ENCODE data around the gene CTXND1. TPM values are rescaled to one million over a fixed set of nuclear protein-coding genes. Genes with fewer than 3 reads are reported as not detected.

CTXND1 gene
- total and polyA plus RNA-seq, 2 experiments from 2014 or later = 0.05 TPM; not detected in 1

DNA sequence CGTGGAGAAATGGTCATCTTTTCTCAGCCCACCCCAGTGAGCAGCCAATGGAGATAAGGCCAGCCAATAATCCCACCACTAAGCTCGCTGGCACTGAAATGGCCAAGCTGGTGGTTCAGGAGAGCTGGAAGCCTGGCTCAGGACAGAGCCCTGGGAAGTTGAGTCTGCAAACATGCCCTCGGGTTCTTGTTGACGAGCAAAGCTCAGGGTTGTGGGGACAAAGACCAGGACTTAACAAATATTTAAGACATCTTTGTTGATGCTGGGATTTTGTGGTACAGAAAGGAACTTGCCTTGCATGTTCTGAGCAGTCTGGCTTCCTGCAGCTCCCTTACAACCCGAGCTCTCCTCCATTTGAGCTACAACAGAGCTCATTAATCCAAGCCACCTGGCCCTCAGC is 94.8 kb downstream of the CTXND1 start:
- Histone ChIP-seq H3K79me2 (replicated peaks; ENCODE audit: insufficient read depth) (no peaks in the 10 kb centered on the region; the same call in 1 of the 2 replicates), H3K27me3 (ENCODE audit: insufficient read depth) (0 out of 2 replicates have a peak, but pooled peaks cover 3% of the 10 kb centered on the region), H2AFZ (no peak overlapping the region), H3K4me3 (no peak overlapping the region), H3K9me2 (ENCODE audit: insufficient read depth) (no peaks in the 10 kb centered on the region), H3F3A (replicated peaks; ENCODE audit: low read depth) (no peaks in the 10 kb centered on the region), H4K20me1 (replicated peaks; ENCODE audit: insufficient read depth) (no peaks in the 10 kb centered on the region; the same call in 1 of the 2 replicates), H3K4me2 (no peak overlapping the region), H3K27ac (ENCODE audit: low read depth) (no peak overlapping the region), H3K4me1 (ENCODE audit: insufficient read depth) (peaks cover 10% of the 10 kb centered on the region; the same call in 1 of the 2 replicates), H3K36me3 (ENCODE audit: insufficient read depth) (no peaks in the 10 kb centered on the region; the same call in 1 of the 2 replicates)
- Mint-ChIP-seq H3K9me3 (no peaks in the 10 kb centered on the region; the same call in 2 of the 3 replicates), H3K27me3 (ENCODE audit: insufficient read depth, low read depth, poor library complexity) (peaks cover 24% of the 10 kb centered on the region), H3K36me3 (ENCODE audit: low read depth) (peaks cover 11% of the 10 kb centered on the region; the same call in 2 of the 3 replicates), H3K4me1 (peaks cover 23% of the 10 kb centered on the region), H3K4me3 (no peak overlapping the region), H3K27ac (no peak overlapping the region)
- ATAC-seq (no peak), DNase-seq (ENCODE audit: low spot score) (no peak)
- TF ChIP-seq POLR2AphosphoS5 (IDR thresholded peaks at IDR 0.05; ENCODE audit: low read depth) (no peak), CREB1 (CRISPR knock-in tag; IDR thresholded peaks at IDR 0.05; ENCODE audit: low read depth) (no peak), CTCF (conservative IDR thresholded peaks at IDR 0.05; ENCODE audit: low read depth in 2 of 2) (no peak), STAT1 (IDR thresholded peaks at IDR 0.05; ENCODE audit: unreplicated experiment) (no peak), EZH2phosphoT487 (IDR thresholded peaks at IDR 0.05; ENCODE audit: unreplicated experiment) (no peak), JUNB (IDR thresholded peaks at IDR 0.05; ENCODE audit: unreplicated experiment) (no peak)

DNA sequence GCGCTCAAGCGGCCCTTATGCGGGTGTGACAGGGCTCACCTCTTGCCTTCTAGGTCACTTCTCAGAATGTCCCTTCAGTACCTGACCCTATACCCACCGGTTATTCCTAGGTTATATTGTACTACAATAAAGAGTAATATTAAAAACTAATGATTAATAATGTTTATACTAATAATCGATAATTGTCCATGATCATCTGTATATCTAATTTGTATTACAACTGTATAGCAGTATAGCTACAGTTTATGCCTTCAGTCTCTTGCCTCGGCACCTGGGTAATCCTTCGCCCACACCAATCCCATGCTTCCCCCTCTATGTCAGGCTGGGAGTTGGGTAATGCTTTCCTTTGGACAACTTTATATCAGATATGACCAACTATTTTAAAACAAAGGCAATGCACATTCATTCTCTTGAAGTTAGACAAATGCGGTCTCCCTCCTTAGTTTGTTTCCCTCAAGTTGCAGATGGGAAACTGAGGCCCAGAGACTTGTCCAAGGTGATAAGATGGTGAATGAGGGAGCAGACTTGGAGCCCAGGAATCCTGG is 95.8 kb downstream of the CTXND1 start:
- H3K27me3 Mint-ChIP-seq (ENCODE audit: insufficient read depth, low read depth, poor library complexity) = peaks cover 23% of the 10 kb centered on the region
- no peak overlapping the region for H3K27ac Mint-ChIP-seq
- no peak overlapping the region for H3K4me2 ChIP-seq
- no peak overlapping the region for H3K27ac ChIP-seq (ENCODE audit: low read depth)
- no peaks in the 10 kb centered on the region for H3K9me2 ChIP-seq (ENCODE audit: insufficient read depth)
- DNase-seq (ENCODE audit: low spot score) = no peak
- H3K36me3 Mint-ChIP-seq (ENCODE audit: low read depth) = peaks cover 7% of the 10 kb centered on the region; the same call in 2 of the 3 replicates
- H4K20me1 ChIP-seq (replicated peaks; ENCODE audit: insufficient read depth) = no peaks in the 10 kb centered on the region; the same call in 1 of the 2 replicates
- peaks cover 18% of the 10 kb centered on the region for H3K4me1 ChIP-seq (ENCODE audit: insufficient read depth)
- no peak overlapping the region for H3K4me3 ChIP-seq
- H3K79me2 ChIP-seq (replicated peaks; ENCODE audit: insufficient read depth) = no peaks in the 10 kb centered on the region; the same call in 1 of the 2 replicates
- H3K9me3 Mint-ChIP-seq = no peaks in the 10 kb centered on the region; the same call in 2 of the 3 replicates
- peaks cover 5% of the 10 kb centered on the region; the same call in 1 of the 2 replicates for H3F3A ChIP-seq (replicated peaks; ENCODE audit: low read depth)
- peaks cover 32% of the 10 kb centered on the region for H3K4me1 Mint-ChIP-seq
- H3K27me3 ChIP-seq (ENCODE audit: insufficient read depth) = 0 out of 2 replicates have a peak, but pooled peaks cover 7% of the 10 kb centered on the region
- H2AFZ ChIP-seq = no peak overlapping the region
- no peaks in the 10 kb centered on the region; the same call in 1 of the 2 replicates for H3K36me3 ChIP-seq (ENCODE audit: insufficient read depth)
- no peak overlapping the region for H3K4me3 Mint-ChIP-seq
- ATAC-seq = no peak
- TF ChIP-seq ZNF114 (CRISPR knock-in tag; IDR thresholded peaks at IDR 0.05) (no peak), POLR2AphosphoS5 (IDR thresholded peaks at IDR 0.05; ENCODE audit: low read depth) (no peak), JUNB (IDR thresholded peaks at IDR 0.05; ENCODE audit: unreplicated experiment) (no peak), CTCF (conservative IDR thresholded peaks at IDR 0.05; ENCODE audit: low read depth in 2 of 2) (no peak), CREB1 (CRISPR knock-in tag; IDR thresholded peaks at IDR 0.05; ENCODE audit: low read depth) (no peak), EZH2 (IDR thresholded peaks at IDR 0.05; ENCODE audit: low read depth, unreplicated experiment) (no peak), NANOG (IDR thresholded peaks at IDR 0.05; ENCODE audit: borderline replicate concordance) (no peak), ZNF331 (CRISPR knock-in tag; IDR thresholded peaks at IDR 0.05; ENCODE audit: low read depth) (no peak), ETS1 (IDR thresholded peaks at IDR 0.05) (no peak), EZH2phosphoT487 (IDR thresholded peaks at IDR 0.05; ENCODE audit: unreplicated experiment) (no peak)

All from GM23338 (cell line).